CD14-positive monocyte (primary cell): ENCODE results near the gene STXBP6. TPM values are rescaled to one million over a fixed set of nuclear protein-coding genes. Genes with fewer than 3 reads are reported as not detected.
A peak's percentile ranks its signal among the peaks of the same experiment; 100 is the strongest.

ENCODE experiments used
- DNase-seq, 3 donors: peaks; one replicate each; pipeline ENCODE4 v3.0.0-alpha.2; 2011 to 2022
- H2AFZ ChIP-seq: 2 replicates; pipeline ENCODE4 v1.6.0; 2012; ENCODE audit warnings: mild to moderate bottlenecking, low read depth, low read length, inconsistent platforms; ENCODE audit not compliant: insufficient read depth, poor library complexity, severe bottlenecking
- H3K27ac ChIP-seq, 2 donors: 1 replicate in 1 of 2; 2 replicates in 1 of 2; pipeline ENCODE4 v1.5.1; 2012 to 2013; ENCODE audit warnings: low read length in 2 of 2, control low read depth in 1 of 2, inconsistent platforms in 1 of 2, low read depth in 1 of 2, mild to moderate bottlenecking in 1 of 2
- H3K27me3 ChIP-seq, 2 donors: one replicate each; pipeline versions ENCODE4 v1.6.0 to v1.6.1; 2011 to 2013; ENCODE audit warnings: low read length in 2 of 2; ENCODE audit not compliant: control insufficient read depth in 2 of 2, insufficient read depth in 2 of 2
- H3K36me3 ChIP-seq, 2 donors: replicated peaks in 1 of 2; 1 replicate in 1 of 2; 2 replicates in 1 of 2; pipeline versions ENCODE4 v1.5.1 to v1.6.1; 2012 to 2013; ENCODE audit warnings: low read length in 2 of 2, control low read depth in 1 of 2, inconsistent platforms in 1 of 2, mild to moderate bottlenecking in 1 of 2; ENCODE audit not compliant: insufficient read depth in 2 of 2, control insufficient read depth in 1 of 2
- H3K4me1 ChIP-seq, 2 donors: 1 replicate in 1 of 2; 2 replicates in 1 of 2; pipeline versions ENCODE4 v1.5.1 to v1.6.1; 2012 to 2013; ENCODE audit warnings: low read length in 2 of 2, control low read depth in 1 of 2, inconsistent platforms in 1 of 2, mild to moderate bottlenecking in 1 of 2, moderate library complexity in 1 of 2; ENCODE audit not compliant: insufficient read depth in 2 of 2, control insufficient read depth in 1 of 2
- H3K4me2 ChIP-seq: replicated peaks from 2 replicates; pipeline ENCODE3; 2012; ENCODE audit warnings: low read length, moderate library complexity, mild to moderate bottlenecking; ENCODE audit not compliant: poor library complexity, severe bottlenecking; ENCODE audit errors: extremely low read depth
- H3K4me3 ChIP-seq, 3 experiments: fragments of 200-600 bp in 1 of 3; sonication (generic) in 1 of 3; replicated peaks in 1 of 3; 1 replicate in 2 of 3; 2 replicates in 1 of 3; pipeline ENCODE4 v1.5.1; 2011 to 2013; ENCODE audit warnings: low read length in 3 of 3, mild to moderate bottlenecking in 3 of 3, control low read depth in 2 of 3, low read depth in 2 of 3, inconsistent platforms in 1 of 3, moderate library complexity in 1 of 3
- H3K79me2 ChIP-seq: 2 replicates; pipeline ENCODE4 v1.6.0; 2012; ENCODE audit warnings: mild to moderate bottlenecking, control low read depth, inconsistent platforms, low read length, moderate library complexity; ENCODE audit not compliant: insufficient read depth
- H3K9ac ChIP-seq: 2 replicates; pipeline ENCODE4 v1.6.0; 2017; ENCODE audit warnings: low read length, mild to moderate bottlenecking; ENCODE audit not compliant: insufficient read depth, poor library complexity, severe bottlenecking
- H3K9me3 ChIP-seq, 2 donors: replicated peaks in 1 of 2; 1 replicate in 1 of 2; 2 replicates in 1 of 2; pipeline versions ENCODE4 v1.5.1 to v1.6.1; 2012 to 2013; ENCODE audit warnings: low read length in 2 of 2, control low read depth in 1 of 2; ENCODE audit not compliant: control insufficient read depth in 1 of 2, insufficient read depth in 1 of 2
- H4K20me1 ChIP-seq: 2 replicates; pipeline ENCODE4 v1.6.0; 2012; ENCODE audit warnings: mild to moderate bottlenecking, low read length, control low read depth, moderate library complexity; ENCODE audit not compliant: insufficient read depth
- H3K27ac Mint-ChIP-seq, 7 donors: one replicate each; pipeline ENCODE4 v1.8.0; 2020; ENCODE audit warnings: mild to moderate bottlenecking in 7 of 7, mixed read lengths in 7 of 7, moderate library complexity in 6 of 7, inconsistent platforms in 2 of 7
- H3K27me3 Mint-ChIP-seq, 3 donors: one replicate each; pipeline ENCODE4 v1.8.0; 2021 to 2022; ENCODE audit warnings: low read depth in 3 of 3, mild to moderate bottlenecking in 3 of 3, mixed read lengths in 3 of 3, moderate library complexity in 3 of 3, inconsistent platforms in 1 of 3
- H3K36me3 Mint-ChIP-seq, 2 donors: one replicate each; pipeline ENCODE4 v1.8.0; 2020; ENCODE audit warnings: mixed read lengths in 2 of 2, inconsistent platforms in 1 of 2, mild to moderate bottlenecking in 1 of 2
- H3K4me1 Mint-ChIP-seq: one replicate; pipeline ENCODE4 v1.8.0; 2020; ENCODE audit warnings: mild to moderate bottlenecking, mixed read lengths
- H3K4me3 Mint-ChIP-seq, 2 donors: one replicate each; pipeline ENCODE4 v1.8.0; 2020; ENCODE audit warnings: mild to moderate bottlenecking in 2 of 2, mixed read lengths in 2 of 2, moderate library complexity in 1 of 2
- H3K9me3 Mint-ChIP-seq, 7 donors: one replicate each; pipeline ENCODE4 v1.8.0; 2020 to 2022; ENCODE audit warnings: mixed read lengths in 7 of 7, mild to moderate bottlenecking in 6 of 7, moderate library complexity in 6 of 7, inconsistent platforms in 2 of 7
- WGBS: methylation state at CpG from one replicate; pipeline ENCODE4 v1.1.5; 2013; ENCODE audit warnings: missing lambda C conversion rate; ENCODE audit not compliant: insufficient coverage; 5-methylcytosine and 5-hydroxymethylcytosine counted together
- intact Hi-C, 2 donors: fragments of 100-400 bp; cut with micrococcal nuclease; formaldehyde crosslinking; loops; one replicate each; pipeline versions ENCODE4 v1.15.0 to v1.15.1; 2023
- polyA plus RNA-seq, 3 donors: library from polyadenylated mRNA; depleted of rRNA in 1 of 3; unstranded in 2 of 3; stranded (reverse) in 1 of 3; fragments of 300-500 nt in 2 of 3; fragments of >200 nt in 1 of 3; fragmentation: Illumina TruSeq in 2 of 3; gene quantifications; 1 replicate in 2 of 3; 2 replicates in 1 of 3; pipeline ENCODE4 v1.2.3, GENCODE V29; 2012 to 2021
- TF ChIP-seq, protein P1 (sequence below): fragments of 200-600 bp; IDR thresholded peaks from one replicate; pipeline ENCODE4 v1.8.0; 2022; ENCODE audit warnings: antibody characterized with exemption, mild to moderate bottlenecking

The STXBP6 gene
- polyA plus RNA-seq, 3 donors: 0.05 to 0.25 (median 0.08) TPM

DNA sequence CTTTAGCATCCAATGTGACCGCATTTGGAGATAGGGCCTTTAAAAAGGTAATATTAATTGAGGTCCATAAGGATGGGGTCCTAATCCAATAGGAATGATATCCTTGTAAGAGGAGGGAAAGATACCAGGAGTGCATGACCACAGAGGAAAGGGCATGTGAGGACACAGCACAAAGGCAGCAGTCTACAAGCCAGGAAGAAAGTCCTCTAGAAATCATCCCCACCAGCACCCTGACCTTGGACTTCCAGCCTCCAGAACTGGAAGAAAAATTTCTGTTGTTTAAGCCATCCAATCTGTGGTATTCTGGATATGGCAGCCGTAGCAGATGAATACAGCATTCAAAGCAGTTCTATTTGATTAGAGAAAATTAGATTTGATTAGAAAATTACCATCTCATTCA, 145.4 kb downstream of the STXBP6 start:
- DNase-seq: no peak
- H3K36me3 Mint-ChIP-seq: no peaks in the 10 kb centered on the region
- Histone ChIP-seq H3K4me3 (no peak overlapping the region), H3K27ac (no peak overlapping the region), H3K9me3 (no peaks in the 10 kb centered on the region), H3K27me3 (no peaks in the 10 kb centered on the region), H2AFZ (no peak overlapping the region), H3K36me3 (no peaks in the 10 kb centered on the region), H3K4me1 (peaks cover 20 to 24% of the 10 kb centered on the region in 2 donors), H3K9ac (no peak overlapping the region), H4K20me1 (no peaks in the 10 kb centered on the region), H3K79me2 (no peaks in the 10 kb centered on the region), H3K4me2 (no peak overlapping the region)
- peaks cover 33% of the 10 kb centered on the region for H3K4me1 Mint-ChIP-seq
- intact Hi-C loops: no loop called here
- H3K4me3 Mint-ChIP-seq: no peak overlapping the region
- TF ChIP-seq, protein P1, sequence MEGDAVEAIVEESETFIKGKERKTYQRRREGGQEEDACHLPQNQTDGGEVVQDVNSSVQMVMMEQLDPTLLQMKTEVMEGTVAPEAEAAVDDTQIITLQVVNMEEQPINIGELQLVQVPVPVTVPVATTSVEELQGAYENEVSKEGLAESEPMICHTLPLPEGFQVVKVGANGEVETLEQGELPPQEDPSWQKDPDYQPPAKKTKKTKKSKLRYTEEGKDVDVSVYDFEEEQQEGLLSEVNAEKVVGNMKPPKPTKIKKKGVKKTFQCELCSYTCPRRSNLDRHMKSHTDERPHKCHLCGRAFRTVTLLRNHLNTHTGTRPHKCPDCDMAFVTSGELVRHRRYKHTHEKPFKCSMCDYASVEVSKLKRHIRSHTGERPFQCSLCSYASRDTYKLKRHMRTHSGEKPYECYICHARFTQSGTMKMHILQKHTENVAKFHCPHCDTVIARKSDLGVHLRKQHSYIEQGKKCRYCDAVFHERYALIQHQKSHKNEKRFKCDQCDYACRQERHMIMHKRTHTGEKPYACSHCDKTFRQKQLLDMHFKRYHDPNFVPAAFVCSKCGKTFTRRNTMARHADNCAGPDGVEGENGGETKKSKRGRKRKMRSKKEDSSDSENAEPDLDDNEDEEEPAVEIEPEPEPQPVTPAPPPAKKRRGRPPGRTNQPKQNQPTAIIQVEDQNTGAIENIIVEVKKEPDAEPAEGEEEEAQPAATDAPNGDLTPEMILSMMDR: no peak
- peaks cover 0 to 8% (median 0%) of the 10 kb centered on the region in 3 donors for H3K27me3 Mint-ChIP-seq
- no peak overlapping the region for H3K27ac Mint-ChIP-seq
- WGBS: 100% methylated on average over 1 of the region's 2 CpGs
- no peaks in the 10 kb centered on the region for H3K9me3 Mint-ChIP-seq

DNA sequence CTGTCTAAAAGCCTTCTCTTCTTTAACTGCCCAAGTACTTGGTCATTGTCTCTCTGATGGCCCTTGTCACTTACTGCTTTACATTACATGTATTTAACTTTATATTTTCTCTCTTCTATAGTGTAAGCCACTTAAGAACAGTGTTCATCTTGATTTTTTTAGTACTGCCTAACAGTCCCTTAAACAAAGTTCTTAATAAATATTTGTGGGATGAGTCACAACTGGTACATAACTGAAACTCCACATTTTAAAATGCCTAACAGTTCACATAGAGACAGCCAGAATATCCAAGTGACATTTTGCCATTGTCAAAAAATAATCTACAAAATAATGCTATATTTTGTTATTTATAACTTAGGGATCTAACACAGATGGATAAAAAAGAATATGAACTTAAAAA, 146.6 kb downstream of the STXBP6 start:
- H3K9ac ChIP-seq: no peak overlapping the region
- H3K27me3 Mint-ChIP-seq: peaks cover 0 to 5% (median 0%) of the 10 kb centered on the region in 3 donors
- peaks cover 22% of the 10 kb centered on the region for H3K4me1 Mint-ChIP-seq
- peak overlapping the region in 1 of 7 donors; percentile 63 for H3K27ac Mint-ChIP-seq
- no peaks in the 10 kb centered on the region for H3K27me3 ChIP-seq
- TF ChIP-seq, protein P1: no peak
- H3K4me2 ChIP-seq: no peak overlapping the region
- H3K79me2 ChIP-seq: no peaks in the 10 kb centered on the region
- H3K36me3 Mint-ChIP-seq: no peaks in the 10 kb centered on the region
- no peaks in the 10 kb centered on the region for H3K36me3 ChIP-seq
- peaks cover 8 to 14% of the 10 kb centered on the region in 2 donors for H3K4me1 ChIP-seq
- no peak overlapping the region for H3K27ac ChIP-seq
- H3K4me3 ChIP-seq: no peak overlapping the region
- DNase-seq: no peak
- H3K4me3 Mint-ChIP-seq: no peak overlapping the region
- H2AFZ ChIP-seq: no peak overlapping the region
- no peaks in the 10 kb centered on the region for H3K9me3 Mint-ChIP-seq
- intact Hi-C loops: no loop called here
- H4K20me1 ChIP-seq: no peaks in the 10 kb centered on the region
- no peaks in the 10 kb centered on the region for H3K9me3 ChIP-seq
